GM21717 (cell line): ENCODE results near the gene NFYA.

Experiments
- ATAC-seq: cut with Tn5 transposase; IDR thresholded peaks from one replicate; pipeline ENCODE4 v1.9.1; 2021; ENCODE audit warnings: mild to moderate bottlenecking, moderate library complexity; ENCODE audit not compliant: unreplicated experiment

The NFYA gene

DNA sequence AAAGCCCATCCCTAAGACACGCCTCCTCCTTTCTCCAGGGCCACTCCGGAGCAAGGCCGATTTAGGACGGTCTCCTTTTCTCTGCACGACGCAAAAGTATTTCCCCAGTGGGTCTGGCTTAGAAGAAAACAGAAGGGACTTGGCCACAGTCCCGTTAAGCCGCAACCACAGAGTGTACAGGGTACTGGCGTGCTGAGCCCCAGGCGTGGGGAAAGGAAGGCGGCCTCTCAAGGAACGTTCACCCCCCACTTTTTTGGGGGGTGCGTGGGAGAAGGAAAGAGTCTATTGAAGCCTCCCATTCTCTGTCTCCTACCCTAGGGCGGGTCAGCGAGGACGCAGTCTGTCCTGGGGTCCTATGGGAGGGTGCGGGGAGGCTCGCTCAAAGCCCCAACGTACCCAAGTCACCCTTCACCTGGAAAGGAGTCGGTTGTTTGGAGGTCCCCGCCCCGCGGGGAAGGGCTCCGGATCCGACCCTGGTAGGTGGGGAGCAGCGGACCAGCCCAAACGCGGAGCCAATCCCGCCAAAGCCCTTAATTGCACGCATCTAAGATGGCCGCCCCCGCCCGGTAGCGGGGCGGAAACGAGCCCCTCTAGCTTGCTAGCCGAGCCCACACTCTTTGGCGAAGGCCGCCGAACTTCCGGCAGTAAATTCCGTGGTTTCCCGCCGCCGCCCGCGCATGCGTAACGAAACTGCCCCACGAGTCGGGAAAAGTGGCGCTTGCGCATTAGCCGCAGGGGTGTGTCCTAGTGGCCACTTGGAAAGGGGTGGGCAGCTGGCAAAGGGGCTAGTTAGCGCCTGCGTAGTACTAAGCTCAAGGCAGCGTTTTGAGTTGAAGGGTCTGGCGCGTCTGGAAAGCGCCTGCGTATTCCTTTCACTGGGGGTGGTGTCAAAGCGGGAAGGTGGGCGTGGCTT is 595 bp upstream of the NFYA start, which contains the start of gene OARD1:
OARD1 (minus strand) TSS at position 434 of the 913 bp plus-strand sequence. CDS start 722 bp downstream, outside the sequence.
- ATAC-seq, result peak; percentile 66

DNA sequence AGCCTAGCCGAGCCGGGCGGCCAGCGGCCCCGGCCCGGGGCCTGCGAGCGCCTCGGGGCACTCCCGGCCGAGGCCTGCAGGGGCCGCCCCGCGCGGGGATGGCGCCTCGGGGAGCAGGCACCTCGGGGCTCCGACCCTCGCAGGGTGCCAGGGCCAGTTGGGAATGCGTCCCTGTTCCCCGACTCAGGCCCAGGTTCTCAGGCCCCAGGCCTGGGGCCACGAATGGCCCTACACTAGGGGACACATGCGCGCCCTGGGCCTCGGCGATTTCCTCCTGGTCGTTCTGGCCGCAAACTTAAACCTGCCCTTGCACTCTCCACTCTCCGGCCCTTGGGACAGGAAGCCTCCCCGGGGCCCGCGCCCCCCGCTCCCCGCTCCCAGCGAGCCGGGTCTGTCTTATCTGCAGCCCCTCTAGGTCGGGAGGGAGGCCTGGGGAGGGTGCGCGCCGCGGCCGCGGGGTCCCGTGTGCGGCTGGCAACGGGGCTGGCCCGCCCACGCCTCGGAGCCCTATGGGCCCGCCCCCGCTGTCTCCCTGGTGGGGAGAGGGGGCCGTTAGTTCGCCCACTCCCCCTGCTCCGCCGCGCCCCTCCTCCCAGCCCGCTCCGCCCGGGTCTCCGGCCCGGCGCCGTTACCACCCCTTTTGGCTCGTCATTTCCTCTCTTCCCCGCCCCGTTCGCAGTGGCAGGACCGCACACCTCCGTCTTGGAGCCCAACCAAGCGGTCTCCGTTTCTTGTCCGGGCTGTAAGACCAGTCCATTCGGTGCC is 611 bp downstream of the NFYA start:
- ATAC-seq, result peak; percentile 34

DNA sequence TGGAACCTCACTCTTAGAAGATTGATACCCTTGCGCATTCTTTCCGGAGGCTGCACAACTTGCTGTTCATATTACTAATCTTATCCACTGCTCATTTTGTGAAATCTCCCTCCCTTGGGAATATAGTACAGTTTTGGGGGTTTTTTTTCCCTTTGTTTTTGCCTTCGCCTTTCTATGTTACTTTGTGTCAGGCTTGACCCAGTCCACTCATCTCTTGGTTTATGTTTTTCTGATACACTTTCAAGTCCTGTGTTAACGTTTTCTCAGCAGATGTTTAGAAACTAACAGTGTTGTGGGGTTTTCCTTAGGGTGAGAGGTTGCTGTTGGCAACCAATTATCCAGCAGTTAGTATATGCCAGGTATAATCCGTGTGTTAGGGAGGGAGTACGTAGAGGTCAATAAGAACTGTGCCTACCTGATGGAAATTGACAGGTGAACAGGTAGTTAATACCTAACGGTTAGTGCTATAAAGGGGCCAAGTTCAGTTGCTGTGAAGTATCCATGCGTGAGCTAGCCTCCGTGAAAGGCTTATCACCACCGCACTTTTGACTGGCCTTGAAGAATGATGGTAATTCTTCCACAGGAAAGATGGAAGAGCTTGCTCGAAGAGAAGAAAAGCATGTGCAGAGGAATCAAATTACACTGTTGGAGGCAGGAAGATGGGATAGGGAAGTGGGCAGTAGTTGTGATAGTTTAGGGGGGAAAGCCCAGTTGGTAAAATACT is 1.4 kb downstream of the NFYA start:
- ATAC-seq, result no peak

DNA sequence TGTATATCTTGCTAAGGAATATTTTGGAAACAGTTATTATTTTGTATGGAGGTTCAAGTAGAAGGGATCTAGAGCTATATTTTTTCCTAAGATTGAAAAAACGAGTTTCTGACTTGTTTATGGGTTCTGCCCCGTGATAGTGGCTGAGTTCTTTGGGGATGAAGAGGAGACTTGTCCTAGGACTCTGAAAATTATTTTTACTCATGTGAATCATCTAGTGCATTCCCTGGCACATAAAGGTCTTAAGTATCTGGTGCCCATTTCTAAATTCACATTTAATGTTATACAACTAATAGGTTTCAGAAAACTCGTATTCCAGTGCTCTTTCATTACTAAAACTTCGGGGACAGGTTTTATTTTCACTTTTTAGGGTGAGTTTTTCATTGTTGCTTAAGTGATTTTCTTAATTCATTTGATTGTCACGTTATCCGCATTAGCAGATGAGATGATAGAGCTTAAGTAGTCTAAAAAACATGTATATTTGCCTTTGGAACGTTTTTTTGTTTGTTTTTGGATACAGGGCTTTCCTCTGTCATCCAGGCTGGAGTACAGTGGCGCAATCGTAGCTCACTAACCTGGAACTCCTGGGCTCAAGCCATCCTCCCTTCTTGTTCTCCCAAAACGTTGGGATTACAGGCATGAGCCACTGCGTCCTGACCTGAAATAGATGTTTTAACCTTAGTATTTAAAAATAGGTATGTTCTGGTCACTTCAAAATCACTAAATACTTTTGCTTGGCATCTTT is 2.1 kb downstream of the NFYA start:
- ATAC-seq, result no peak

DNA sequence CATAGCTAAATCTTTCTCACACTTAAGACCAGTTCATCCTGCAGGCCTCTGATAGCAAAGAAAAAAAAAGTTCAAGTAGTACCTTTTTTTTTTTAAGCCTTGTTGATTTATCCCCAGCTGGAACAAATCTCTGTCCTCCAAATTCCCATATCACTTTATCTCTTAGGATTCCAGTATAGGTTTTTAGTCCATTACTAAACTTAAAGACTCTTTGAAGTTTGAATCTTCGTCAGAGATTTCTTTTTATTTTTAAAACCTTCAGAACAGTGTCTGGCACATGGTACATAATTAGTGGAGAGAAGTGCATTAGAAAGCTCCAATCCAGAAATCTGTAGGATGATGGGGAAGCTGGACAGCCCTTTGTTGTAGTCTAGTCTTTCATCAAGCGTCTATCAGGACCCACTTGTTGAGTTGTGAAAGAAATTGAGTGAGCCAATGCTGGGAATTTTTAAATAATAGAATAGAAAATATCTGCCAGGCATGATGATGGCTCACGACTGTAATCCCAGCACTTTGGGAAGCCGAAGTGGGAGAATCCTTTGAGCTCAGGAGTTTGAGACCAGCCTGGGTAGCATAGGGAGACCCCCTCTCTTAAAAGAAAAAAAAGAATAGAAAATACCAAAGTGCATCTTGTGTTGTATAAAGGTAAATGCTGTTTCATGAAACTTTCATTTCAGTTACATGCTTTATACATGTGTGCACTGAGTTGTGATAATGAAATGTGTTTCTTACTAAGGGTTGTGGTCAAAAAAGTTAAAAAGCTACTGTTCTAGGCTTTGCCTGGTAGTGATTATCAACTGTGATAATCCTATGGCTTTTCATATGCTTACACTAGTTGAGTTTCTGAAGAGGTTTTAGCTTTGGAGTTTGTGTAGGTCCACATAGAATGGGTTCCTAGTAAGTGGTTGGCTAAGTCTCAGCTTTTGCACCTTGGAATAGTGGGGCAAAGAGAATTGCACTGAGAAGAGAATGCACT is 3.2 kb downstream of the NFYA start:
- ATAC-seq, result no peak

DNA sequence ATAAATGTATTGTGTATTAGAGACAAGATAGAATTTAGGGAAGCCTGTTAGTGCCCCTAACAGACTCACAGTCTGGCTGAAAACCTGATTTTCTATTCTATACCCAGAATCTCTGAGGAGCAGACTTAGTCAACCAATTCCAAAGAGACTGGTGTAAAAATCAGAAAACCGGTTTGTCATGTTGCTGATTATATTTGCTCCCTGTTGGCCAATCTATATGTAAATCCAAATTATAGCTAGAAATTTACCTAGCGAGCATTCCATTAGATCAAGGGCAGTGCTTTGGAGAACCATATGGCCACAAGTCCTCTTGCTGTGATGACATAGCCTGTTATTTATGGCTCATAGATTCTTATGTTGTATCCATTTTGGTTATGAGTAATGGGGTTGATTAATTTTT is 4.8 kb downstream of the NFYA start:
- no peak for ATAC-seq

DNA sequence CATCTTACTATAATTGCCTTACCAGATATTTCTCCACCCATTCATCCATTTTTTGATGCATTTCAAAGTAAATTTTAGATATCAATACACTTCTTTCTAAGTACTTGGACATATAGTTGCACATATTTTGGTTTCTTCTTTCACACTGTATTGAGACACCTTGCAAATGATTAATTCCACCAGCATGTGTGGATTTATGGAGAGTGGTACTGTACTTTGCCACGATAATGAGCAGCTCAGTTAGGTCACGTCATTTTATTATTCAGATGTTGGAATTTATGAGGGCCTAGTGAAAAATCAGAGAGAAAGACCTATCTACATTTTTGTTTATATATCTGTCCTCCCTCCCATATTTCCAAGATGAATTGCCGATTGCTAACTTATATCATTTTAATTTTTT is 5.3 kb downstream of the NFYA start:
- no peak for ATAC-seq

DNA sequence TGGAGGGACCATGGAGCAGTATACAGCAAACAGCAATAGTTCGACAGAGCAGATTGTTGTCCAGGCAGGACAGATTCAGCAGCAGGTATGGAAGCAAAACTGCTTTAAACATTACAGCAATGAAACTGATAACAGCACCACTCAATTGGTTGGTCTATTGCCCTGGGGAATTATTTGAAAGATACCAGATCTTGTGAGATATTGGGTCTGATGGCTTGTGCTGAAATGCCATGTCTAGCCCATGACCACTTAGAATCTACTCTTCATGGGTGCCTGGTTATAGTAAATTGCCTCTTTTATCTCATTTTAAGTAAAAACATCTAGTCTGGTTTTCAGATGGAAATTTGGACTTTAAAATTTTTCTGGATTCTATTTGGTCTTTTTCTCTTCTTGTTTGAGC is 6.3 kb downstream of the NFYA start:
- ATAC-seq, result no peak

DNA sequence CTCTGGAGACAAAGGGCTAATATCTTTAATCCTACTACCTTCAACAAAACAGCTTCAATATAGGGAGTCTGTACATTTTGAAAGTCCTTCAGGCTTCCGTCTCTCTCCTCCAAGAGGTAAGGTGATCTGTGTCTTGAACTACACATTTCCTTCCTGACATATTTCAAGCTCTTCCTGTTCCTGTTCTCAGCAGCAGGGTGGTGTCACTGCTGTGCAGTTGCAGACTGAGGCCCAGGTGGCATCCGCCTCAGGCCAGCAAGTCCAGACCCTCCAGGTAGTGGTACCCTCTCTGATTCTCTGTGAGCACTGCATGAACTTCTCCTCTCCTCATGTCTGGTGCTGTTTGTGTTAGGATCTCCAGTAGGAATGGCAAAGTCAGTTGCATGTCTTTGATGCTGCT is 7.8 kb downstream of the NFYA start:
- no peak for ATAC-seq

DNA sequence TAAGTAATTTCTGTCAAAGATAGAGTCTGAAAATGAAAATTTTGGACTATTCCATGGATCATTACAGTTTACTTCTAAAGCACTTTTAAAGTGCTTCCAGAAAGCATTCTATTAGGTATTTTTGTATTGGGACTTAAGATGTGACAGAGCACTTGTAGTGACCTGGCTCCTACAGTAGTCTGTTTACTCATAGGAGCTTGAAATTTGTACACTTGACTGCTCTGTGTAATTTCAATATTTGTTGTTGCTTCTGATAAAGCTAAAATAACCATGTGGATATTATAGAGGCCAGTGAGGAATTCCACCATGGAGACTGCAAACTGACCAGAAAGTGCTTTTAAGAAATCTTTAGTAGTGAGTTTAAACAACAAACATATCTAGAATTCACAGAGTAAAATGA is 10.3 kb downstream of the NFYA start:
- no peak for ATAC-seq

DNA sequence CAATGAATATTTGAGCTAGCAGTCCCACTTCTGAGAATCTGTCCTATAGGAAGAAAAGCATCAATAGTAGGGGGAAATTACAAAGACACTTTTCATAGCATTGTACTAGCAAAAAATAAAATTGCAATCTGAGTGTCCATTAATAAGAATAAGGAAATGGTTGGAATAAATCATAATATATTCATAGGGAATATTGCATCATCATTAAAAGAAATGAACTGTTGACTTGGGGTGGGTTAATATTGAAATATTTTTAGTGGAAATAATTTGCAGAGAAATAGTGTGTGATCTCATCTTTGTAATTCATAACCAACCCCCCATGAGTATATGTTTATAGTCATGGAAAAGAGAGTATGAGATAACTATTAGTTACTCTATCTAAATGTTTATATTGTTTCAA is 12.4 kb downstream of the NFYA start:
- no peak for ATAC-seq

DNA sequence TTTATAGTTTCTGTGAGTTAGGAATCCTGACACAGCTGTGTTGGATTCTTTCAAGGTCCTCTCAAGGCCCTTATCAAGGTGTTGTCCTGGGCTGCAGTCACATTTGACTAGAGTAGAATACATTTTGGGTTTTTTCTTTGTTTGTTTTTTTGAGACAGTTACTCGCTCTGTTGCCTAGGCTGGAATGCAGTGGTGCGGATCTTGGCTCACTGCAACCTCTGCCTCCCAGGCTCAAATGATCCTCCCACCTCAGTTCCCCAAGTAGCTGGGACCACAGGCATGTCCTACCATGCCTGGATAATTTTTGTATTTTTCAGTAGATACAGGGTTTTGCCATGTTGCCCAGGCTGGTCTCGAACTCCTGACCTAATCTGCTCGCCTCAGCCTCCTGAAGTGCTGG is 15.7 kb downstream of the NFYA start:
- ATAC-seq, result no peak

DNA sequence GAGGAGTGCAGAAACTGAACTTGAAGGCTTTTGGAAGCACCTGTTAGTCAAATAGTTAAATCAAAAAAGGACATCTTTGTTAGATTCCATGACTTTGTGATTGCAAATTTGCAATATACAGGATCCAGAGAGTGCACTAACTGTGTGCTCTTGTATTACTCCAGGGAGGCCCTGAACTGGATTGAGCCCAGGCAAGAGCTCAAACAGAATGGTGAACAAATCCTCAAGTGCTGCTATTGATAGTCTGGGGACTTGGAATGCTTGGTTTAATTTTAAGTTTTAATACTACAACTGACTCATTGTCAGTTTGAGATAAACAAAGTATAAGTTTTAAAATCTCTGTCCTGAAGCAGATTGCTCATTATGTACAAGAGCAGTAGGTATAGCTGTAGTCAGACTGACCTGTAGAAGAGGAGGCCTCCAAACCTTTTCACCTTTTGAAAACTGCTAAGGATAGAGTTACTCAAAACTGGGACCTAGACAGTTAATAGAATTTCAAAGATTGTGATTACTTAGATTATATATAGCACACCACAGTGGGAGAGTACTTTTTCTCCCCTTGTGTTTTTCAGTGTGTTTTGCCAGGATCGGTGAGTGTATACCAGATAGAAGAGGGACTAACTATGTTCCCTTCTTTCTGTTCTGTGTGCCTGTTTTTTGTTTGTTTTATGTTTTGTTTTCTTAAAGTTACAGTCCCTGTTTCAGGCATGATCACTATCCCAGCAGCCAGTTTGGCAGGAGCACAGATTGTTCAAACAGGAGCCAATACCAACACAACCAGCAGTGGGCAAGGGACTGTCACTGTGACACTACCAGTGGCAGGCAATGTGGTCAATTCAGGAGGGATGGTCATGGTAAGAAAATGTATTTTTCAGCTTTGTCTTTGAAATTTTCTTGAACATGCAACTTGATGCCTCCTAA is 18.3 kb downstream of the NFYA start:
- ATAC-seq, result no peak

DNA sequence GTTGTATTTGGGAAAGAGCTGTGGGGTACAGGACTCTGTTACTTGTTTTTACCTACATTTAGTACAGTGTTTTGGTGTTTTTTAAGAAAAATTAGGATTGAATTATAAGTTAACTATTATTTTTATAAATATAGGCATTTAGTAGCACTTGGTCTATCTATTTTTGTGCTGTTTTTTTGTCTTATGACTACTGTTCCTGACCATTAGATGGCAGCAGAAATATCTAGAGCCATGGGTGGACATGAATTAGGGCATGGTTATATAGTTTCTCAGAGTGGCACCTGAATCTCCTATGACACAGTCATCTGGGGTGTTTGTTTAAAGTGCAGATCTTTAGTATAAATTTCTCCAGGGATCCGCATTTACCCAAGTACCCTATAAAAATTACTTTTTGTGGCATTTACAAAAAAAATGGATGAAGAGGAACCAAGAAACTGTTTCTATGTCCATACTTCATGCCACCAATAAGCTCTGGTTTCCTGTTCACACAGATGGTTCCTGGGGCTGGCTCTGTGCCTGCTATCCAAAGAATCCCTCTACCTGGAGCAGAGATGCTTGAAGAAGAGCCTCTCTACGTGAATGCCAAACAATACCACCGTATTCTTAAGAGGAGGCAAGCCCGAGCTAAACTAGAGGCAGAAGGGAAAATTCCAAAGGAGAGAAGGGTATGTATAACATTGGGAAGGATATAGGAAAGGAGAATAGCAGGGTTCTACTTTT is 19.8 kb downstream of the NFYA start:
- ATAC-seq, result no peak

DNA sequence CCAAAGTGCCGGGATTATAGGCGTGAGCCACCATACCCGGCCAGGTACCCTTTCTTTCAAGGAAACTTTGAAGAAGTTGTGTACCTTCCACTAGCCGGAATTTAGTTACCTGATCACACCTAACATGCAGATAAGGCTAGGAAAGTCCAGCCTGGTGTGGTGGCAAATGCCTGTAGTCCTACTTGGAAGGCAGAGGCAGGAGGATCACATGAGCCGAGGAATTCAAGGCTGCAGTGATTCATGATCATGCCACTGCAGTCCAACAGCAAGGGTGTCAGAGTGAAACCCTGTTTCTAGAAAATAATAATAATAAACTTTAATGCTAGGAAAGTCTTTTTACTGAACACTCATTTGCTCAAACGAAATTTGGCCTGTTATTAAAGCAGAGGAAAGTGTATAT is 21.0 kb downstream of the NFYA start:
- no peak for ATAC-seq

DNA sequence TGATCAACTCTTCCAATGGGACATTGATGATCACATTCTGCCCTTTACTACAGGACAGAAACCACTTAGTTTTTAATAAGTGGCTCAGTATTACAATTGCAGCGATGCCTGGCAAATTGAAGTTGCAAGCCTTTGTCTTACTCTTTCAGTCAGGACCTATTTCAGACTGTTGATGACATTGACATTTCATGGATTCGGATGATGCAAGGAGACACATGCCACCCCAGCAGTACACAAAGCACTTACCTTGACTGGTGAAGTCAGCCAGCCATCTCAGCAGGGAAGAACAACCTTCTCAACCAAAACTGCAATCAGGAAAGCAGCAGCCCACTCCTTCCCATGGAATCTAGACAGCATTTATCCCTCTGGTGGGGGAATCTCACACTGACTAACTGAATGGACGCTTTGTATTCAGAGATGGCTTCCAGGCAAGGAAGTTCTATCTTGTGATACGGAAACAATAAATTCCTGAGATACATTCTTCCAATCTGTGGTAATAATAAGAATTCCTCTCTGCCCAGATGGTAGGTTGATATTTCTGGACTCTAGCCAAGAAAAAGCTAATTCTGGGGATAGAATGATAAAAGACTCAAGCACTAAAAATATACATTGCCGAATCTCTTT is 24.8 kb downstream of the NFYA start:
- ATAC-seq, result no peak

DNA sequence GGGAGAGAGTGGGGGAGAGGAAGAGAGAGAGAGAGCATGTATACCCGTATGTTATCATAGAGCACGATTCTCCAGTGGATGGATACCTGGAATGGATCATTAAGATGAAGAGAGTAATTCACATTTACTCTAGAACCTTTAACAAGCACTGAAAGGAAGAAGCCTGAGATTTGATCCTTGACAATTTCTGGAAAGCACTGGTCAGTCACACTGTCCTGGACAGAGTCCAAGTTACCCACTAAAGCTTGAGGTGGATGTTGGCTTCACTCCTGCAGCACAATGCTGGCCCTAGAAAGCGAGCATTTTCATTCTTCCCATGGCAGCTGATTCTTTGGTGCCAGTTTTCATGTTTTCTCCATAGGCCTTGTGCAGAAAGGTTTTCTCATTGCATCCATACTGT is 25.6 kb downstream of the NFYA start:
- no peak for ATAC-seq
